ENCODE results near the gene CASK. TPM values are rescaled to one million over a fixed set of nuclear protein-coding genes. Genes with fewer than 3 reads are reported as not detected.
"Not testable (repeated sequence)": the region's sequence is repeated elsewhere in the genome, so short reads cannot be mapped to it uniquely, and the experiment has no call there.

The CASK gene
- total and polyA plus RNA-seq, 5 donors from 2014 or later = 8.4 to 168 (median 20.2) TPM

- H3K4me3 Mint-ChIP-seq = no peak overlapping the region
- peak overlapping the region in 1 of 3 donors; percentile 43 for H3K27ac Mint-ChIP-seq
- peaks cover 6 to 29% (median 26%) of the 10 kb centered on the region in 4 donors for H3K4me1 Mint-ChIP-seq
- no peaks in the 10 kb centered on the region for H3K4me1 ChIP-seq (ENCODE audit: control insufficient read depth, insufficient read depth, low read length, poor library complexity, severe bottlenecking)
- no peaks in the 10 kb centered on the region for H3K9me3 ChIP-seq (ENCODE audit: control insufficient read depth in 2 of 2, low read length in 2 of 2)
- H3K36me3 ChIP-seq (ENCODE audit: control insufficient read depth, insufficient read depth, low read length) = peaks cover 38% of the 10 kb centered on the region
- DNase-seq (no peak), ATAC-seq (ENCODE audit: low read depth in 2 of 2) (no peak)
- peaks cover 13% of the 10 kb centered on the region for H3K36me3 Mint-ChIP-seq
- no peaks in the 10 kb centered on the region for H3K9me3 Mint-ChIP-seq
- no peak overlapping the region for H3K4me3 ChIP-seq (ENCODE audit: low read depth, low read length)
- H3K27me3 ChIP-seq (ENCODE audit: control insufficient read depth, insufficient read depth, low read length) = no peaks in the 10 kb centered on the region
- no peak overlapping the region for H3K27ac ChIP-seq (ENCODE audit: insufficient read depth, low read length, poor library complexity, severe bottlenecking)
- H3K27me3 Mint-ChIP-seq = no peaks in the 10 kb centered on the region
Observed at GRCh38 chrX:41664375-41664901, 258.9 kb downstream of the CASK start.

- peaks cover 5 to 17% (median 11%) of the 10 kb centered on the region in 4 donors for H3K4me1 Mint-ChIP-seq
- Histone ChIP-seq H3K4me3 (ENCODE audit: low read depth, low read length) (no peak overlapping the region), H3K4me1 (ENCODE audit: control insufficient read depth, insufficient read depth, low read length, poor library complexity, severe bottlenecking) (no peaks in the 10 kb centered on the region), H3K27ac (ENCODE audit: insufficient read depth, low read length, poor library complexity, severe bottlenecking) (no peak overlapping the region), H3K36me3 (ENCODE audit: control insufficient read depth, insufficient read depth, low read length) (peaks cover 64% of the 10 kb centered on the region), H3K9me3 (ENCODE audit: control insufficient read depth in 2 of 2, low read length in 2 of 2) (no peaks in the 10 kb centered on the region), H3K27me3 (ENCODE audit: control insufficient read depth, insufficient read depth, low read length) (no peaks in the 10 kb centered on the region)
- H3K27ac Mint-ChIP-seq = peak overlapping the region in 1 of 3 donors; percentile 28
- H3K4me3 Mint-ChIP-seq = no peak overlapping the region
- no peaks in the 10 kb centered on the region for H3K27me3 Mint-ChIP-seq
- peaks cover 28% of the 10 kb centered on the region for H3K36me3 Mint-ChIP-seq
- ATAC-seq (ENCODE audit: low read depth in 2 of 2) (no peak), DNase-seq (no peak)
- no peaks in the 10 kb centered on the region for H3K9me3 Mint-ChIP-seq
Observed at GRCh38 chrX:41661366-41662095, 261.8 kb downstream of the CASK start.

- Histone ChIP-seq H3K4me1 (ENCODE audit: control insufficient read depth, insufficient read depth, low read length, poor library complexity, severe bottlenecking) (no peaks in the 10 kb centered on the region), H3K36me3 (ENCODE audit: control insufficient read depth, insufficient read depth, low read length) (peaks cover 89% of the 10 kb centered on the region), H3K27me3 (ENCODE audit: control insufficient read depth, insufficient read depth, low read length) (no peaks in the 10 kb centered on the region), H3K4me3 (ENCODE audit: low read depth, low read length) (no peak overlapping the region), H3K9me3 (ENCODE audit: control insufficient read depth in 2 of 2, low read length in 2 of 2) (no peaks in the 10 kb centered on the region), H3K27ac (ENCODE audit: insufficient read depth, low read length, poor library complexity, severe bottlenecking) (no peak overlapping the region)
- H3K27me3 Mint-ChIP-seq = no peaks in the 10 kb centered on the region
- peaks cover 0 to 3% (median 0%) of the 10 kb centered on the region in 7 donors for H3K9me3 Mint-ChIP-seq
- no peak for DNase-seq
- peaks cover 0 to 6% (median 3%) of the 10 kb centered on the region in 4 donors for H3K4me1 Mint-ChIP-seq
- no peak overlapping the region for H3K4me3 Mint-ChIP-seq
- peaks cover 58% of the 10 kb centered on the region for H3K36me3 Mint-ChIP-seq
- peak overlapping the region in 1 of 3 donors; percentile 48 for H3K27ac Mint-ChIP-seq
- ATAC-seq (ENCODE audit: low read depth in 2 of 2) = no peak
Observed at GRCh38 chrX:41655631-41656030, 267.7 kb downstream of the CASK start.

GRCh38 chrX:41655101-41655500 lies 268.3 kb downstream of the CASK start:
- Histone ChIP-seq H3K4me3 (ENCODE audit: low read depth, low read length) (no peak overlapping the region), H3K27me3 (ENCODE audit: control insufficient read depth, insufficient read depth, low read length) (no peaks in the 10 kb centered on the region), H3K9me3 (ENCODE audit: control insufficient read depth in 2 of 2, low read length in 2 of 2) (no peaks in the 10 kb centered on the region), H3K36me3 (ENCODE audit: control insufficient read depth, insufficient read depth, low read length) (peaks cover 86% of the 10 kb centered on the region), H3K27ac (ENCODE audit: insufficient read depth, low read length, poor library complexity, severe bottlenecking) (no peak overlapping the region), H3K4me1 (ENCODE audit: control insufficient read depth, insufficient read depth, low read length, poor library complexity, severe bottlenecking) (no peaks in the 10 kb centered on the region)
- DNase-seq (no peak), ATAC-seq (ENCODE audit: low read depth in 2 of 2) (no peak)
- Mint-ChIP-seq H3K4me1 (peaks cover 0 to 6% (median 3%) of the 10 kb centered on the region in 4 donors), H3K27ac (no peak overlapping the region), H3K36me3 (peaks cover 58% of the 10 kb centered on the region), H3K9me3 (peaks cover 0 to 6% (median 0%) of the 10 kb centered on the region in 7 donors), H3K27me3 (no peaks in the 10 kb centered on the region), H3K4me3 (no peak overlapping the region)

- peak overlapping the region in 1 of 3 donors; percentile 13 for H3K27ac Mint-ChIP-seq
- H3K9me3 ChIP-seq (ENCODE audit: control insufficient read depth in 2 of 2, low read length in 2 of 2) = no peaks in the 10 kb centered on the region
- DNase-seq (no peak), ATAC-seq (ENCODE audit: low read depth in 2 of 2) (no peak)
- H3K36me3 ChIP-seq (ENCODE audit: control insufficient read depth, insufficient read depth, low read length) = peaks cover 68% of the 10 kb centered on the region
- H3K4me3 ChIP-seq (ENCODE audit: low read depth, low read length) = no peak overlapping the region
- H3K4me1 ChIP-seq (ENCODE audit: control insufficient read depth, insufficient read depth, low read length, poor library complexity, severe bottlenecking) = no peaks in the 10 kb centered on the region
- no peaks in the 10 kb centered on the region for H3K27me3 Mint-ChIP-seq
- H3K4me3 Mint-ChIP-seq = no peak overlapping the region
- peaks cover 0 to 12% (median 2%) of the 10 kb centered on the region in 7 donors for H3K9me3 Mint-ChIP-seq
- peaks cover 0 to 7% (median 3%) of the 10 kb centered on the region in 4 donors for H3K4me1 Mint-ChIP-seq
- H3K27ac ChIP-seq (ENCODE audit: insufficient read depth, low read length, poor library complexity, severe bottlenecking) = no peak overlapping the region
- H3K27me3 ChIP-seq (ENCODE audit: control insufficient read depth, insufficient read depth, low read length) = no peaks in the 10 kb centered on the region
- H3K36me3 Mint-ChIP-seq = peaks cover 60% of the 10 kb centered on the region
Observed at GRCh38 chrX:41653125-41653524, 270.2 kb downstream of the CASK start.

- H3K36me3 ChIP-seq (ENCODE audit: control insufficient read depth, insufficient read depth, low read length); H3K27ac ChIP-seq (ENCODE audit: insufficient read depth, low read length, poor library complexity, severe bottlenecking); DNase-seq; ATAC-seq (ENCODE audit: low read depth in 2 of 2); H3K4me3 ChIP-seq (ENCODE audit: low read depth, low read length); H3K27ac Mint-ChIP-seq; H3K4me3 Mint-ChIP-seq; H3K4me1 ChIP-seq (ENCODE audit: control insufficient read depth, insufficient read depth, low read length, poor library complexity, severe bottlenecking); H3K27me3 Mint-ChIP-seq; H3K4me1 Mint-ChIP-seq; H3K27me3 ChIP-seq (ENCODE audit: control insufficient read depth, insufficient read depth, low read length); H3K9me3 ChIP-seq (ENCODE audit: control insufficient read depth in 2 of 2, low read length in 2 of 2): not testable (repeated sequence)
- Mint-ChIP-seq H3K9me3 (peaks cover 0 to 26% (median 4%) of the 10 kb centered on the region in 7 donors), H3K36me3 (peaks cover 40% of the 10 kb centered on the region)
Observed at GRCh38 chrX:41646201-41646600, 277.2 kb downstream of the CASK start.

GRCh38 chrX:41634284-41634683 lies 289.1 kb downstream of the CASK start:
- Histone ChIP-seq H3K27me3 (ENCODE audit: control insufficient read depth, insufficient read depth, low read length) (no peaks in the 10 kb centered on the region), H3K9me3 (ENCODE audit: control insufficient read depth in 2 of 2, low read length in 2 of 2) (no peaks in the 10 kb centered on the region), H3K27ac (ENCODE audit: insufficient read depth, low read length, poor library complexity, severe bottlenecking) (no peak overlapping the region), H3K4me3 (ENCODE audit: low read depth, low read length) (no peak overlapping the region), H3K4me1 (ENCODE audit: control insufficient read depth, insufficient read depth, low read length, poor library complexity, severe bottlenecking) (no peaks in the 10 kb centered on the region), H3K36me3 (ENCODE audit: control insufficient read depth, insufficient read depth, low read length) (peaks cover 29% of the 10 kb centered on the region)
- no peaks in the 10 kb centered on the region for H3K27me3 Mint-ChIP-seq
- no peaks in the 10 kb centered on the region for H3K4me1 Mint-ChIP-seq
- ATAC-seq (ENCODE audit: low read depth in 2 of 2) (no peak), DNase-seq (no peak)
- H3K4me3 Mint-ChIP-seq = no peak overlapping the region
- peaks cover 9% of the 10 kb centered on the region for H3K36me3 Mint-ChIP-seq
- H3K9me3 Mint-ChIP-seq = peaks cover 0 to 4% (median 0%) of the 10 kb centered on the region in 7 donors
- peak overlapping the region in 1 of 3 donors; percentile 56 for H3K27ac Mint-ChIP-seq

GRCh38 chrX:41630091-41630490 lies 293.3 kb downstream of the CASK start:
- Mint-ChIP-seq H3K4me1 (no peaks in the 10 kb centered on the region), H3K27ac (no peak overlapping the region), H3K27me3 (no peaks in the 10 kb centered on the region), H3K36me3 (no peaks in the 10 kb centered on the region), H3K9me3 (no peaks in the 10 kb centered on the region), H3K4me3 (no peak overlapping the region)
- no peak overlapping the region for H3K27ac ChIP-seq (ENCODE audit: insufficient read depth, low read length, poor library complexity, severe bottlenecking)
- peaks cover 42% of the 10 kb centered on the region for H3K36me3 ChIP-seq (ENCODE audit: control insufficient read depth, insufficient read depth, low read length)
- no peaks in the 10 kb centered on the region for H3K9me3 ChIP-seq (ENCODE audit: control insufficient read depth in 2 of 2, low read length in 2 of 2)
- no peaks in the 10 kb centered on the region for H3K4me1 ChIP-seq (ENCODE audit: control insufficient read depth, insufficient read depth, low read length, poor library complexity, severe bottlenecking)
- H3K27me3 ChIP-seq (ENCODE audit: control insufficient read depth, insufficient read depth, low read length) = no peaks in the 10 kb centered on the region
- ATAC-seq (ENCODE audit: low read depth in 2 of 2) (no peak), DNase-seq (no peak)
- no peak overlapping the region for H3K4me3 ChIP-seq (ENCODE audit: low read depth, low read length)

Measured in CD4-positive, CD25-positive, alpha-beta regulatory T cell (primary cell).